Effector CD8-positive, alpha-beta T cell (primary cell): ENCODE data around the gene PGGHG.
A peak's percentile ranks its signal among the peaks of the same experiment; 100 is the strongest.

ENCODE experiments used
- DNase-seq: peaks from one replicate; lab custom pipeline; 2025; lab: John Stamatoyannopoulos, UW

Gene PGGHG

DNA sequence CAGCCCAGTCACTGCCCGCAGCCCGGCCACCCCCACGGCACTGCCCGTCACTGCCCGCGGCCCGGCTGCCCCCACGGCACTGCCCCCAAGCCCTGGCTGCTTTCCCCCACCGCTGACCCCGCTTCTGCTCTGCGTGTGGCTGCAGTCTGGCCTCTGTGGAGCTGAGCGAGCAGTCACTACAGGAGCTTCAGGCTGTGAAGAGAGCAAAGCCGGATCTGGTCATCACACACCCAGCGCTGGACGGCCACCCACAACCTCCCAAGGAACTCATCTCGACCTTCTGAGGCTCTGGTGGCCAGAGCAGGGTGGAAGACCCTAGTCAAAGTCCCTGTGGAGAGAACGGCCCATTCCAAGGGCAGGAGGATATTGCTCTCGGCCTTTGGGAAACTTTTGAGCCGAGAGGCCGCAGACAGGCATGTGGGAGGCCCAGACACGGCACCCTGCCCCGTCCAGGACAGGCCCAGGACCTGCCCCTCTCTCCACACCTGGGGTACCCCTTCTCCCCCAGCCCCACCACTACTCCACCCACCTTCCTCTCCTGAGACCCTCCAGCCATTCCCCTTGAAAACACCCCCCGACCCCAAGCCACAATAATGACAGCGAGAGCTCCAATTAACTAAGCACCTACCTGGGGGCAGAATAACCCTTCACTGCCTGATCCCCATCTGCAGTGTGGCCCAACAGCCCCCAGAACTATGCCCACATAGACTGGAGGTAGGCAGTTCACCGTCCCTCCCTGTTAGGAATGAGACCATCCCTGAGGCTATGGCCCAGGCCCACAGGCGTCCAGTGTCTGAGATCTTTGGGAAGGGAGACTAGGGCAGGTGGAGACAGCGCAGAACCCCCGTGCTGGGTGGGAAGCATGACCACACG, 3.7 kb upstream of the PGGHG start:
- no peak for DNase-seq

DNA sequence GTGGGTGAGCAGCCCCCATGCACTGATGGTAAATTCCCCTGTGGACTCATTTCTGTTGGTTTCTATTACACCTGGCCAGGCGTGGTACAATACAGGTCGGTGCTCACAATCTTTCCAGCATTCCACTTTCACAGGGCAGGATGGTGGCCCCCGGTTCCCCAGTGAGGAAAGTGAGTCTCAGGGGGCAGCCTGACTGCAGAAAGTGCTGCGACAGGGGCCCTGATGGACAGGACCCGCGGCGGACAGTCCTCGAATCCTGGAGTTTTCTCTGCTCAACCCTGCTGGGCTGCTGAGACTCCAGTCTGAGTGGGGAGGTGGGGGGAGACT, 3.1 kb upstream of the PGGHG start:
- no peak for DNase-seq

DNA sequence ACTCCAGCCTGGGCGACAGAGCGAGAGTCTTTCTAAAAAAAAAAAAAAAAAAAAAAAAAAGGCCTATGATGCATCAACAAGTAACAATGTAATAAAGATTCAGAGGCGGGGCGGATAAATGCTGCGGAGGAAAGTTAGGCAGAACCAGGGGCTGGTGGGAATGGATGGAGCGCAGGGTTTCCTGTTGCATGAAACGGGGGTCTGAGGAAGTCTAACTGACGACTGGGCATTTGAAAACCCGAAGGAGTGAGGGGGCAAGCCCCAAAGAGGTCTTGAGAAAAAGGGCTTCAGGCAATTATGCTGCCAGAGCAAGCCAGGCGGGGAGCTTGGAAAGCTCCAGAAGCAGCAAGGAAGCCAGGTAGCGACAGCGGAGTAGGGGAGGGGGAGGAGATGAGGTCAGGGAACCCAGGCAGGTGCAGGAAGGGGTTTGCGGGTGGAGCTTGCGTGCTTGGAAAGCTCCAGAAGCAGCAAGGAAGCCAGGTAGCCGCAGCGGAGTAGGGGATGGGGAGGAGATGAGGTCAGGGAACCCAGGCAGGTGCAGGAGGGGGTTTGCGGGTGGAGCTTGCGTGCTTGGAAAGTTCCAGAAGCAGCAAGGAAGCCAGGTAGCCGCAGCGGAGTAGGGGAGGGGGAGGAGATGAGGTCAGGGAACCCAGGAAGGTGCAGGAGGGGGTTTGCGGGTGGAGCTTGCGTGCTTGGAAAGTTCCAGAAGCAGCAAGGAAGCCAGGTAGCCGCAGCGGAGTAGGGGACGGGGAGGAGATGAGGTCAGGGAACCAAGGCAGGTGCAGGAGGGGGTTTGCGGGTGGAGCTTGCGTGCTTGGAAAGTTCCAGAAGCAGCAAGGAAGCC, 1.7 kb upstream of the PGGHG start:
- DNase-seq: peak; percentile 76

DNA sequence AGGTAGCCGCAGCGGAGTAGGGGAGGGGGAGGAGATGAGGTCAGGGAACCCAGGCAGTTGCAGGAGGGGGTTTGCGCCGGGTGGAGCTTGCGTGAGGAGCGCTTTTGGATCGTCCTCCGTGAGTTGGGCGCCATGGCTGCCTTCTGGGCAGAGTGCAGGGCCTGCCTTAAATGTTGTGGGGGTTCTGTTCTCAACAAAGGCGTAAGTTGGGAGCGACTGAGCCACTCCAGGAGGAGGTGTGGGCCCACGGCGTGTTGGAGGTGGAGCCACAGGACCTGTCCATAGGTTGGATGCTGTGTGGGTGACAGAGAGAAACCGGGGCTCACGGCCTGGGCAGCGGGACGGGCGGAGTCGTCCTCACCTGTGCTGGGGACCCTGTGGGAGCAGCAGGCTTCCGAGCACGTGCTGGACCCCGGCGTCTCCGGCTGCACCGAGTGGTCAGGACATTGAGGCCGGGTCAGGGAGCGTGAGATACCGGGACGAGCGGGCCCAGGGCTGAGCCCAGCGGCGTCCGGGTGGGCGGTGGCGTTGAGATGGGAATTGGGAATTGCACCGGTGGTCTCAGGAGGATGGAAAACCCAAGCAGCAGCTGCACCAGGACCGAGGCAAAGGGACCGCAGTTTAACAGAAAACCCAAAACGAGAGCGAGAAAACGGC, 977 bp upstream of the PGGHG start:
- no peak for DNase-seq

DNA sequence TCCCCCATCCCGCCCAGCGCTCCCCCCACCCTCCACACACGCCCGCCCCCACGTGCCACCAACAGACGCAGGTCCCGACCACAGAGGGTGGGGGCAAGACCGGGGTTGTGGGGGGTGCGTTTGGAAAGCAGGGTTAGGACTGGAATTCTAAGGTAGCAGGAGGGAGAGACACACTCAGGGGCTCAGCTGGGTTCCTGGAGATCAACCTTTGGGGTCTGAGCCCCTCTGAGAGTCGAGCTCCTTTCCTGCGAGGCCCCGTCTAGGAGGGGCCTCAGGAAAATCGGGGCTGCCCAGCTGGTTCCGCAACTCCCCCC, 429 bp downstream of the PGGHG start:
- peak; percentile 57 for DNase-seq

DNA sequence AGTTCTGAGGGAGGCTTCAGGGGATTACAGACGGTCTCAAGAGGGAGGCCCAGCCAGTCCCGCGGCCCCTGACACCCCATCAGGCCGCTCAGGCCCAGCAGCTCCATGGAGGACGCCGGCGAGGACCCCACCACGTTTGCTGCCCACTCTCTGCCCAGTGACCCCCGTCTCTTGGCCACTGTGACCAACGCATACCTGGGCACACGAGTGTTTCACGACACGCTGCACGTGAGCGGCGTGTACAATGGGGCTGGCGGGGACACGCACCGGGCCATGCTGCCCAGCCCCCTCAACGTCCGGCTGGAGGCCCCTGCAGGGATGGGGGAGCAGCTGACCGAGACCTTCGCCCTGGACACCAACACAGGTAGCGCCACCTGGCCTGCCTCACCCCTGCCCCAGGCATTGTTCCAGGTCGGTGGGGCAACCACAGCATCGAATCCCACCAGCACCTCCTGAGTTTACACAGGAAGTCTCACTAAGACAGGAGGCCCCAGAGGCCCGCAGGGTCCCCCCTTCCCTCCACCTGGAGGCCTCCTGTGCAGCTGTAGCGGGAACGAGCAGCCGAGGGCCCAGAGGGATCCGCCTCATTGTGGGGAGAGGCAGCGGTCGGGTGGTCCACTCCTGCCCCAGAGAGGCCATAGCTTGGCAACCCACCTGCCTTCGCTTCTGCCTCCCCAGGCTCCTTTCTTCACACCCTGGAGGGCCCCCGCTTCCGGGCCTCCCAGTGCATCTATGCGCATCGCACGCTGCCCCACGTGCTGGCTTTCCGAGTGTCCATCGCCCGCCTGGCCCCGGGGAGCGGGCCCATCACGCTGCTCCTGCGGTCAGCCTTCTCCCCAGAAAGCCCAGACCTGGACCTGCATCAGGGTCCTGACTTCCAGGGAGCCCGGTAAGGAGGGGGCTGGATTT, 1.0 kb downstream of the PGGHG start:
- DNase-seq: no peak

DNA sequence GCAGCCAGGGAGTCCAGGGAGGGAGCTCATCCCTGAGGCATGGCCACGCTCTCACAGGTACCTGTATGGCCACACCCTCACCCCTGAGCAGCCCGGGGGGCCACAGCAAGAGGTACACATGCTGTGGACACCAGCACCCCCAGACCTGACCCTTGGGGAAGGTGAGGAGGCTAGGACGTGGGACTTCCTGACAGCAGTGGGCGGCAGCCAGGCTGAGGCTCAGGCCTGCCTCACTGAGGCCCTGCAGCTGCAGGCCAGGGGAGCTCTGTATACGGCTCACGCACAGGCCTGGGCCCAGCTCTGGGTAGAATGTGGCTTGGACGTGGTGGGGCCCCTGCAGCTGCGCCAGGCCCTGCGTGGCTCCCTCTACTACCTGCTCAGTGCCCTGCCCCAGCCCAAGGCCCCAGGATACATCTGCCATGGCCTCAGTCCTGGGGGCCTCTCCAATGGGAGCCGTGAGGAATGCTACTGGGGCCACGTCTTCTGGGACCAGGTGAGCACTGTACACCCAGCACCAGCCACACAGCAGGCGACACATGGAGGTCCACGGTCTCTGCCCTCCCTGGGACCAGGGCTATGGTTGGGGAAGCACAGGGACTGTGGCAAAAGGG, 1.8 kb downstream of the PGGHG start:
- DNase-seq: no peak

DNA sequence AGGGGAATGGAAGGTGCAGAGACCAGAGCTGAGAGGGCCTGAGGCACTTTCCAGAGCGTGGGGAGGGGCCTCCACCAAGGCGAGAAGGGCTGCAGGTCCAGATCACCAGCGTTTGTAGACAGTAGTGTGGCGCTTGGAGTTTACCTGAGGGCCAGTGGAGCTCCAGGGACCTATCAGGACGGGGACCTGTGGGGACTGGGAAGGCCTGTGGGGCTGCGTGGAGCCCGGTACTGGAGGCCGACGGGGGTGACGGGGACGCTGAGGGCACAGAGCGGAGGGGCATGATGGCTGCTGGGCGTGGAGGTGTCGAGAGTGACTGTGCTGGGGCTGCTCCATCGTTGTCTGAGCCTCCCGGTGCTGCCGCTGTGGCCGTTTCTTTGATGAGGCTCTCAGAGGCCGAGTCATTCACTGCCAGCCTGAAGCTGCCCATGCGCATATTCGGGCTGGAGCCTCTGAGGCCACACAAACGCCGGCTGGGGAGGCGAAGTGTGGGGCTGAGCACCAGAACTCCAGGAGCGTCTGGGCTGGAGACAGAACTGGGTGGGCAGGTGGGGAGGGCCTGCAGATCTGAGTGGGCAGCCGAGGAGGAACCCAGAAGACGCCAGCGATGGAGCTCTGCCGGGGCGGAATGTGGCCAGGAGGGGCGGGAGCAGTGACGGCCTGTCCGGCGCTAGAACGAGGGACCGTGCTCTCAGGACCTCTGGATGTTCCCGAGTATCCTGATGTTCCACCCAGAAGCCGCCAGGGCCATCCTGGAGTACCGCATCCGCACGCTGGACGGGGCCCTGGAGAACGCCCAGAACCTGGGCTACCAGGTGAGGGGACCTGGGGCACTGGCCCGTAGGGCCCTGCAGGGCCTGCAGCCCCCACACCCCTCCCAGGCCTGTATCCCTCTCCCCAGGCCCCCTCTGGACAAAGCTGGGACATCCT, 2.6 kb downstream of the PGGHG start:
- no peak for DNase-seq

DNA sequence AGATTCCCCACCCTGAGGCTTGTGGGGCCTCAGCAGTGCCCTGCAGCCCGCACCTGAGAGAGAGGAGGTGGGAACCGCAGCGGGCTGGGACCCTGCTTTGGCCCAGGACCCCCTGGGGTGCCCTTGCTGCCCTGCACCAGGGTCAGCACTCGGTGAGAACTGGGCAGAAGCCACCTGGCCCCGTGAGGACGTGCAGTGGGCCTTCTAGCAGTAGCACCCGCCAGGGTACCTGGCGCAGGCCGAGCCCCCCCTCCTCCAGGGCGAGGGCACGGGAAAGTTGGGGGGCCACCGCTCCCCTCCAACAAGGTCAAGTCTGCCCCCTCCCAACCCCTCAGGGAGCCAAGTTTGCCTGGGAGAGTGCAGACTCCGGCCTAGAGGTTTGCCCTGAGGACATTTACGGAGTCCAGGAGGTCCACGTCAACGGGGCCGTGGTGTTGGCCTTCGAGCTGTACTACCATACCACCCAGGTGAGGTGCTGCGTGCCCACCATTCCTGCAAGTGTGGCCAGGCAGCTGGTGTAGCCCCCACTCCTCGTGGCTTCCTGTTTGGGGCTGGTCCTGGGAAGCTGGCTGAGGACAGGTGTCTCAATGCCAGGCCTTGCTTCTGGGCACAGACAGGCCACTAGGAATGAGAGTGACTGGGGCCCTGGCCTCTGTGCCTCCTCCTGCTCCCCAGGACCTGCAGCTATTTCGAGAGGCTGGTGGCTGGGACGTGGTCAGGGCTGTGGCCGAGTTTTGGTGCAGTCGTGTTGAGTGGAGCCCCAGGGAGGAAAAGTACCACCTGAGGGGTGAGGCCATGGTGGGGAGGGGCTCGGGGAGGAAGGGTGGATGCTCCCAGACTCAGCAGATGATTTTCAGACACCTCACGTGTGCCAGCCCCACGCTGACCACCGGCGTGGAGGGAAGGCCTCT, 3.5 kb downstream of the PGGHG start:
- no peak for DNase-seq

DNA sequence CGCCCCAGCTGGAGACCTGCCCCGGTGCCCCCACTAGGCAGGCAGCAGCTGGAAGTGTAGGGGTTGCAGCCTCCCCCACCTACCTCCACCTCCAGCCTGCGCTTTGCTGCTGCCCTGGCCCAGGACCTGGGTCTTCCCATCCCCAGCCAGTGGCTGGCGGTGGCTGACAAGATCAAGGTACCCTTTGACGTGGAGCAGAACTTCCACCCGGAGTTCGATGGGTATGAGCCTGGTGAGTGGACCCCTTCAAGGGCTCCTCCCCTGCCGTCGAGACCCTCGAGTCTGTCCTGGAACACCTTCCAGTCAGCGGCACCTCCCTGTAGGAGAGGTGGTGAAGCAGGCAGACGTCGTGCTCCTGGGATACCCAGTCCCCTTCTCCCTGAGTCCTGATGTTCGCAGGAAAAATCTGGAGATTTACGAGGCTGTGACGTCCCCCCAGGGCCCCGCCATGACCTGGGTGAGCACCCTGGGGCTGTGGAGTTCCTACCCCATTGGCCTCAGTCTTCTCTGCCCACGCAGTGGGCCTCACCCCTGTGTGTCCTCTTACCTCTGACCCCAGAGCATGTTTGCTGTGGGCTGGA, 4.4 kb downstream of the PGGHG start:
- DNase-seq: no peak

DNA sequence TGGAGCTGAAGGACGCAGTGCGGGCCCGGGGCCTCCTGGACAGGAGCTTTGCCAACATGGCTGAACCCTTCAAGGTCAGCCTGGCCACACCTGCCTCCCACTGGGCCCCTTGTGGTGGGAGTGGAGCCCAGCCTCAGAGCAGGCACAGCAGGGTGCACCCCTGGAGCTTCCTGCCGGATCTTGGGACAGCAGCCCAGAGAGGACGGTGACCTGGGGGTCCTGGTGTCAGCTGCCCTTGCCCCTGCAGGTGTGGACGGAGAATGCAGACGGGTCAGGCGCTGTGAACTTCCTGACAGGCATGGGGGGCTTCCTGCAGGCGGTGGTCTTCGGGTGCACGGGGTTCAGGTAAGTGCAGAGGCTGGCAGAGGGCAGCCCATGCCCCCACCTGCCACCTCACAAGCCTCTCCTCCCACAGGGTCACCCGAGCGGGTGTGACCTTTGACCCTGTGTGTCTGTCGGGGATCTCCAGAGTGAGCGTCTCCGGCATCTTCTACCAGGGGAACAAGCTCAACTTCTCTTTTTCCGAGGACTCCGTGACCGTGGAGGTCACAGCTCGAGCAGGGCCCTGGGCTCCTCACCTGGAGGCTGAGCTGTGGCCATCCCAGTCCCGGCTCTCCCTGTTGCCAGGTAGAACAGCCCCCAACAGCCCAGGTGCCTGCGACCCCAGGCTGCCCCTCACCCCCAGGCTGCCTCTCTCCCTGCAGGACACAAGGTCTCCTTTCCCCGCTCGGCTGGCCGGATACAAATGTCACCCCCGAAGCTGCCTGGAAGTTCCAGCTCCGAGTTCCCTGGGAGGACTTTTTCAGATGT, 5.1 kb downstream of the PGGHG start:
- DNase-seq: no peak

DNA sequence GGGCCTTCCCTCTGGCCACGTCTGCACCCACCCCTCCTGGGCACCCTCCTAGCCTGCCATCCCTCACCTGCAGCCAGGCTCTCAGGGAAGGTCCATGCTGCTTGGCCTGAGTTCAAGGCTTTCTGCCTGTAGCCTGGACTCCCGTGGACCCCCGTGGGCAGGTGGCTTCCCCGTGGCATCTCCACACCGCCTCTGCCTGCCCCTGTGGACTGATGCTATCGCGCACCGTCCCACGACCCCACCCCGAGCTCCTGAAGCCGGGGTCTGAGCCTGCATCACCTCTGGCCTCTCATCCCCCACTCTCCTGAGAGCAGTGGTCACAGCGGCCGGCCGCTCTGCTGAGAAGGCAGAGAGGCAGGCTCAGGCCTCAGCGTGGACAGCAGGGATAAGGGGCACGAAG, 5.9 kb downstream of the PGGHG start:
- DNase-seq: no peak

DNA sequence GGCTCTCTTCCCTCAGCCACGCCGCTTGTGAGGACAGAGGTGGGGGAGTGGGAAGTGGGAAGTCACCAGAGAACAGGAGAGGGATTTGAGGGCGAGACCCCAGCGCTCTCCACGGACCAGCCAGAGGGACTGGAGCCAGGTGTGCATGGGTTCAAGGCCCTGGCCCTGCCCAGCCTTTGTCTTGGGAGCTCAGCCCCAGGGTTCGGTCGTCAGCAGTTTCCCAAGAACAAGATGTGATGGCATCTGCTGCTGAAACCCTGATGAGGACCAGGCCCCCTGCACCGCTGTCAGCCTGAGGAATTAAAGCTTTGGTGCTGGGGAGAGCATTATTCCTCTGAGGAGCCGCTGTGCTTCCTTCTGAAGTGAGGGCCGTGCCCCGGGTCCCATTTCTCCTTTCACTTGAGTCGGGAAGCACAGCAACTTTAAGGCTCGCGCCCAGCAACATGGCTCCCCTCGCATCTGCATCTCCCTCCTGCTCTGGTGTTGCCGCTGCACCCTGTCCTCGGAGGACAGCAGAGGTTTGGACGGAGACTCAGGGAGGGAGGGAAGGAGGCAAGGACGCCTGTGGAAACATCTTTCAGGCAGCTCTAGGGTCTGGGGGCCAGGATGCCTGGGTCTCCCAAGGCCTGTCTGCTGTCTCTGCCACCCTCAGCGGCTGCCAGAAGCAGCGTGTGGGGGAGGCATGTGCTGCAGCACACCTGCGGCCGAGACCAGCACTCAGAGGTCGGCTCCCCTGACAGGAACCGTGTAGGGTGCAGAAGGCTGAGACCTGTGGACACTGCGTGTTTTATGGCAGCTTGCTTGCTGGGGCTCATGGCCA, 6.6 kb downstream of the PGGHG start:
- no peak for DNase-seq

DNA sequence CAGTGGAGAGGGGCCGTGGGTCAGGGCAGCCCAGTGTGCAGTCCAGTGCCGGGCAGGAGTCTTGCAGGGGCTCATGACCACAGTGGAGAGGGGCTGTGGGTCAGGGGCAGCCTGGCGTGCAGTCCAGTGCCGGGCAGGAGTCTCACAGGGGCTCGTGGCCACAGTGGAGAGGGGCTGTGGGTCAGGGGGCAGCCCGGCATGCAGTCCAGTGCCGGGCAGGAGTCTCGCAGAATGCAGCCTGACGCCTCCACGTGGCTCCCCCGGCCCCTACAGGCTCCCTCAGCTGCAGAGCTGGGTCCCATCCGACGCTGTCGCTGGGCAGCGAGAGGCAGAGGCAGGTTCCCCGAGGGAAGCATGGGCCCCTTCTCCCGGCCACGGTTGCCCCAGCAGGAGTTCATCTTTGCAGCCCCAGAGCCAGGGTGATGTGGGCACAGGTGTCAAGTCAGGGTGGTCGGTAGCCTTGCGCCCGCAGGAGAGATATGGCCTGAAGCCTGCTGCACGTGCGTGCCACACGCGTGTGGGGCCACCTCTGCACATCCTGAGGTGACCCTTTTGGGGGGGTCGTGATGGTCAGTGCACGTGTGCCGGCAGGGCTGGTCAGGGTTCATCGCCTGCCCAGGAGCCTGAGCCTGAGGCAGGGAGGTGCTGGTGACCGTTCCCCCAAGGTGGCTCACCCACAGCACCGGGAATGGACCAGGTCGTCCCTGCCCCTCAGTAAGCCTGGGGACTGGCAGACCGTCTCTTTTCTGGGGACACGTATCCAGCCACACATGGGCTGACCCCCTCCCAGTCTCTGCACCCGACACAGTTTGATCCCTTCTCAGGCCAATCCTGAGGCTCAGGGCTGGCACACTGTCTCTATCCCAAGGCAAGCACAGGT, 7.5 kb downstream of the PGGHG start:
- DNase-seq: no peak

DNA sequence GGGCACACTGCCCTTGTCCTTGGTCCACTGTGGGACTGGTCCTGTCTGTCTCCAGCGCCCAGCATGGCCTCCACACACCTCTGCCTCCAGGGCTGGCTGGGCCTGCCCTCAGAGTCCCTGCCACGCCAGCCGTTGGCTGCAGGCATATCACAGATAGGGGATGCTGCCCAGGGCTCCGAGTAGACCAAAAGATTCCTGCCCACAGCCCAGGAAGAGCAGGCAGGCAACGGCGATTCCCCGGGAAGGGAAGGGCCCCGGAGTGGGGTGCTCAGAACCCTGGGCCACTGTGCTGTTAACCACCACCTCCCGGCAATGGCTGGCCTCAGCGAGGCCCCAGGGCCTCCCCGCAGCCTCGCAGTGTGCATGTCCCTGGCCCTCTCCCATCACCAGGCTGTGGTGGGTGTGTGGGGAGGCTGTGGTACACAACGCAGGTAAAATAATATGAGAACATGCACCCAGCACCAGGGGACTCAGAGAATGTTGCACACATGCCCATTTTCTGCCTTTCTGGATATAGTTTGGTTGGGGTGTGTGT, 8.2 kb downstream of the PGGHG start:
- no peak for DNase-seq
